Activated T-cell treated with anti-CD3 and anti-CD28 coated beads for 48 hours (primary cell): Measurements from ENCODE around the gene TNKS2.
"Not testable (repeated sequence)": the region's sequence is repeated elsewhere in the genome, so short reads cannot be mapped to it uniquely, and the experiment has no call there.

Experiments
- DNase-seq: peaks from one replicate; pipeline ENCODE4 v3.0.0-alpha.2; 2020; ENCODE audit warnings: low read depth

The TNKS2 gene

DNA sequence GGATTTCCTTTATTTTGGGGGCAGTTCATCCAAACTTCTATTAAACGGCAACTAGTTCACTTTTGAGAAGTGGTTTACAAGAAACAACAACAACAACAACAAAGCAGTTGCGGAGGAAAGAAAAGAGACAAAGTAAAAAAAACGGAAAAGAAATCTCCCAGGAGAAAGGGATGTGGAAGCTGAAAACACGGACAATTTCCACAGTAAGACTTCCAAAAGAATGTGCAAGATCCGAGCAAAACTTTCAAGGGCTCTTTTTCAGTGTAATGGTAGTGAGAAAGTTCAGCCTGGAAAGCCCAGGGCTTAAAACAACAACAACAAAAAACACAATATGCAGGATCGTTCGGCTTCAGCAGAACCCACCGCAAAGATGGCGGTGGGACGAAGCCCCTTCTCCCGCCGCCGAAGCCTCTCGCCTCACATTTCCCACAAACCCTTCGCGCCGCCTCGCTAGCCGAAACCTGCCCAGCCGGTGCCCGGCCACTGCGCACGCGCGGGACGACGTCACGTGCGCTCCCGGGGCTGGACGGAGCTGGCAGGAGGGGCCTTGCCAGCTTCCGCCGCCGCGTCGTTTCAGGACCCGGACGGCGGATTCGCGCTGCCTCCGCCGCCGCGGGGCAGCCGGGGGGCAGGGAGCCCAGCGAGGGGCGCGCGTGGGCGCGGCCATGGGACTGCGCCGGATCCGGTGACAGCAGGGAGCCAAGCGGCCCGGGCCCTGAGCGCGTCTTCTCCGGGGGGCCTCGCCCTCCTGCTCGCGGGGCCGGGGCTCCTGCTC is at the start of gene TNKS2:
Gene TNKS2, plus strand, starts transcription at position 553 of the 775 bp plus-strand sequence. CDS start 265 bp downstream, outside the sequence.
- peak; percentile 94 for DNase-seq

DNA sequence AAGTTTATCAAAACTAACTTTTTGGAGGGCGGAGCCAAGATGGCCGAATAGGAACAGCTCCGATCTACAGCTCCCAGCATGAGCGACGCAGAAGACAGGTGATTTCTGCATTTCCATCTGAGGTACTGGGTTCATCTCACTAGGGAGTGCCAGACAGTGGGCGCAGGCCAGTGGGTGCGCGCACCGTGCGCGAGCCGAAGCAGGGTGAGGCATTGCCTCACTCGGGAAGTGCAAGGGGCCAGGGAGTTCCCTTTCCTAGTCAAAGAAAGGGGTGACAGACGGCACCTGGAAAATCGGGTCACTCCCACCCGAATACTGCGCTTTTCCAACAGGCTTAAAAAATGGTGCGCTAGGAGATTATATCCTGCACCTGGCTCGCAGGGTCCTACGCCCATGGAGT is 48.6 kb upstream of the TNKS2 start:
- not testable (repeated sequence) for DNase-seq

DNA sequence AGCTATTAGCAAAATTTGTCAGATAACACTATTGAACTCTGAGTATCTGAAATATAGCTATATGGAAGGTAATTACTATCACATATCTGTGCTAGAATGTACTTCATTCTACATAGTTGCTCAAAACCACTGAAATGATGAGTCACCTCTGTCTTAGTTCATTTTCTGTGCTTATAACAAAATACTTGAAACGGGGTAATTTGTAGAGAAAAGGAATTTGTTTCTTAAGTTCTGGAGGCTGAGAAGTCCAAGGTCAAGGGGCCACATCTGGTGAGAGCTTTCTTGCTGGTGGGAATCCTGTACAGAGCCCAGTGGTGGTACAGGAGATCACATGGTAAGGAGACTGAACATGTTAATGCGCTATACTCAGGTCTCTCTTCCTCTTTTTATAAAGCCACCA is 41.9 kb upstream of the TNKS2 start:
- no peak for DNase-seq

DNA sequence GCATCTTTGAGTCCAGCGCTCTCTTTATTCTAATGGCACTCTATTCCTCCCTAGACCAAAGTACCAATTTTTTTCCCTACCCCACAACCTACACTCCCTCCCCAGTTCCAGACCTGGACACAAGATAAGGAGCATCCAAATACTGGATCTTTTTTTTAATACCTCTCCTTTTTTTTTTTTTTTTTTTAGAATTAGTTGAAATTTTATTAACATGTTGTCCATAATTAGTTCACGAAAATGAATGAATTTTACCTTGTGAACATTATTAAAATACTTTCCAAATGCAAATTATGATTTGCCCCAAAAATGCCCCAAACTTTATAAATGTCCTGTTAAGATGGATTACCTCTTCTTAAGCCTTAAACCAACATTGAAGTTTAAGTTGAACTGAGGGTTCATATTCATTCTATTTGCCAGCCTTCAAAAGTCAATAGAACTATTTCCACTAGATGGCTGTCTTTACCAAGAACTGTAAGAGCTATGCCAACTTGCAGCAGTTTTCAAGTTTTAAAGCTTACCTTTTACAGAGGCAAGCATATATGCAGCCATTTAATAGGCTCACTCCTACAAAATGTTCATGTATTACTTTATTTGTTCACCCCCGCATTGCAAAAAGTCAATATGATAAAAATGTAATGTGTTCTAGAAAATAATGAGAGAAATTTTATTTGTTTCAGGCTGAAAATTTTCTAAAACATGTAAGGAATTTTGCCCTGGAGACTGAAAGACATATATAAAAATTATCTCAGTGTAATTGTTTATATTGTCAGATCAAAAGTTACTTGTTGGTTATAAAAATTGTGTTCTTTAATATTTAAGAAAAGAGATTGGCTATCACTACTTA is 39.7 kb upstream of the TNKS2 start:
- DNase-seq = no peak

DNA sequence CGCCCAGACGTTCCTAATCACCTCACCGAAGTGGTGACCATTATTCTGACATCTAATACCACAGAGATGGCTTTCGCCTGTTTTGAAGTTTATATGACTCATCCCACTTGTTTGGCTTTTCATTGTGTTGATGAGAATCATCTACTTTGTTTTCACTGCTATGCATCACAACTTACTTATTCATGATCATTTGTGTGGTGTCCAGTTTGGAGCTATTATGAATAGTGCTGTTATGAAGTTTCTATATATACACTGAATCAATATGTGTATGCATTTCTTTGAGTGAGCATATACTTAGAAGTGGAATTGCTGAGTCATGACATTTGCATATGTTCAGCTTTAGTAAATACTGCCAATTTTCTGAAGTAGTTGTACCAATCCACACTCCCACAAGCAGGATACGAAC is 38.6 kb upstream of the TNKS2 start:
- DNase-seq = no peak

DNA sequence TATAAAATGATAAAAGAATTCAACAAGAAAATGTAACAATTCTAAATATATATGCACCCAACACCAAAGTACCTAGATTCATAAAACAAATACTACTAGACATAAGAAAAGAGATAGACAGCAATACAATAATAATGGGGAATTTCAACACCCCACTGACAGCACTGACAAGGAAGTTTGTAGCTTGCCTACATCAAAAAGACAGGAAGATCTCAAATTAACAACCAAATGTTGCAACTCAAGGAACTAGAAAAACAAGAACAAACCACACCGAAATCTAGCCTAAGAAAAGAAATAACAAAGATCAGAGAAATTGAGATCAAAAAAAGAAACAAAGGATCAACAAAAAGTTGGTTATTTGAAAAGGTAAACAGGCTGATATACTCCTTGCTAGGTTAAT is 36.5 kb upstream of the TNKS2 start:
- DNase-seq = no peak

DNA sequence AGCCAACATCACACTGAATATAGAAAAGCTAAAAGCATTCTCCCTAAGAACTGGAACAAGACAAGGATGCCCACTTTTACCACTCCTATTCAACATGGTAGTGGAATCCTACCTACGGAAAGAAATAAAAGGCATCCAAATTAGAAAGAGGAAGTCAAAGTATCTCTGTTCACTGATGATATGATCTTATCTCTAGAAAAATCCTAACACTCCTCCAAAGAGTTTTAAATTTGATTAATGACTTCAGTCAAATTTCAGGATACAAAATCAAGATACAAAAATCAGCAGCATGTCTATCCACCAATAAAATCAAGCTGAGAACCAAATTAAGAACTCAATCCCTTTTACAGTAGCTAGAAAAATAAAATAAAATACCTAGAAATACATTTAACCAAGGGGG is 35.3 kb upstream of the TNKS2 start:
- no peak for DNase-seq

DNA sequence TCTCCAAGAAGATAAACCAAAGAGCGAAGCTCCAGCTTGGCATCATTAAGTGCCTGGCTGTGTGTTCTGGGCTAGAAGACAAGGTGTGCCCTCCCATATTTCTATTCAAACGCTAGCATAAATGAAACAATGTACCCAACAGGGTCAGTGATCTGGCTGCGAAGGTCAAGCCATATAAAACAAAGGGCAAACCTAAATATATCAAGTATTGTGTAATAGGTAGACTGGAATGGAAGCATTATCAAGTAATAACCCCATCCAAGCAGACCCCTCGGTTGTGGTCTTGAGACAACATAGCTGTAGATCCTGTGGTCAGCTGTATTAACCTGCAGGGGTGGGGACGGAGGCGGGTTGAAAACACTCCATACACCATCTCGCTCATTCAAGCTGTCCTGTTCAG is 31.6 kb upstream of the TNKS2 start:
- no peak for DNase-seq

DNA sequence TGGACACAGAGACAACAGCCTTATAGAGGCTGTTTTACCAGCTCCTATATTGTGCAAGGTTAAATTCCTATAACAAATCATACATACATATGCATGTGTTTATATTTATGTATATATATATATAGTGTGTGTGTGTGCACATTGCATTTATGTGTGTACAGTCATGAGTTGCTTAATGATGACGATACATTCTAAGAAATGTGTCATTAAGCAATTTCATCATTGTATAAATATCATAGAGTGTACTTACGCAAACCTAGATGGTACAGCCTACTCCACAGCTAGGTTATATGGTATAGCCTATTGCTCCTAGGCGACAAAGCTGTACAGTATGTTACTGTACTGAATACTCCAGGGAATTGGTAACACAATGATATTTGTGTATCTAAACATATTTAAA is 30.1 kb upstream of the TNKS2 start:
- DNase-seq = no peak

DNA sequence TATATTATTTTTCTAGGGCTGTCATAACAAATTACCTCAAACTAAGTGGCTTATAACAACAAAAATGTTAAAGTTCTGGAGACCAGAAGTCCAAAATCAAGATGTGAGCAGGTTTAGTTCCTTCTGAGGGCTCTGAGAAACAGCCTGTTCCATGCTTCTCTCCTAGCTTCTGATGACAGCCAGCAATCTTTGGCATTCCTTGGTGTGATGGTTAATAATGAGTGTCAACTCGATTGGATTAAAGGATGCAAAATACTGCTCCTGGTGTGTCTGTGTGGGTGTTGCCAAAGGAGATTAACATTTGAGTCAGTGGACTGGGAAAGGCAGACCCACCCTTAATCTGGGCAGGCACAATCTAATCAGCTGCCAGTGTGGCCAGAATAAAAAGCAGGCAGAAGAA is 26.3 kb upstream of the TNKS2 start:
- no peak for DNase-seq

DNA sequence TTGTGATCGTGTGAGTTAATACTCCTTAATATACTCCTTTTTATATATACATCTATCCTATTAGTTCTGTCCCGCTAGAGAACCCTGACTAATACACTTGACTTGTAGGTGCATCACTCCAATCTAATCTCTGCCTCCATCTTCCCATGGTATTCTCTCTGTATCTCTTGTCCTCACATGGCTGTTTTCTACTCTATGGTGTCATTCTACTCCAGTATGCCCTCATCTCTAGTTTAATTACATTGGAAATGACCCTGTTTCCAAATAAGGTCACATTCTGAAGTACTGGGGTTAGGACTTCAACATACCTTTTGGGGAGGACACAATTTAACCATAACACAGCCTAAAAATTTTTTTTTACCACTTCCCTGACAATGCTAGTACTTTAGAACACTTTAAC is 25.8 kb upstream of the TNKS2 start:
- no peak for DNase-seq

DNA sequence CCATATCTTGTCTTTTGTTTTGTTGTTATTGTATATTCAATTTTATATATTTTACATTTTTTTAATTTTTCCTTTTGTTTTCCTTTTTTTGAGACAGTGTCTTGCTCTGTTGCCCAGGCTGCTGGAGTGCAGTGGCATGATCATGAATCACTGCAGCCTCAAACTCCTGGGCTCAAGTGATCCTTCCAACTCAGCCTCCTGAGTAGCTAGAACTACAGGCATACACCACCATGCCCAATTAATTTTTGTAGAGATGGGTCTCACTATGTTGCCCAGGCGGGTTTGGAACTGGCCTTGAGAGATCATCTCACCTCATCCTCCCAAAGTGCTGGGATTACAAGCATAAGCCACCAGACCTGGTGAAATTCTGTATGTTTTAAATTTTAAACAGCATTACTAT is 25.4 kb upstream of the TNKS2 start:
- DNase-seq = no peak

DNA sequence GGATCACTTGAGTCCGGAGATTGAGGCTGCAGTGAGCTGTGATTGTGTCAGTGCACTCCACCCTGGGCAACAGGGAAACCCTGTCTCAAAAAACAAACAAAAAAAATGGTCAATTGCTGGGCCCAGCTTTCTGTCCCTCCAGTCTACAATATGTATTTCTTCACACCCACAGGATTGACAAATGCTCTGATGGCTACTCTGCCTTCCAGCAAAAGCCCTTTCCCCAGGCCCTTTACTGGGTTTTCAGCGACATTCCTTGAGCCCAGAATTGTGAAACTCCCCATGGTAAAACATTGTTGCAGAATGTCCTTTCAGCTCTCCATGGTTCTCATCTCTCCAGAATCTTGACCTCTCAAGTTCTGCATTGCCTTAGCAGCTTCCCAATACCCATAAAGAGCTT is 23.7 kb upstream of the TNKS2 start:
- DNase-seq = no peak

DNA sequence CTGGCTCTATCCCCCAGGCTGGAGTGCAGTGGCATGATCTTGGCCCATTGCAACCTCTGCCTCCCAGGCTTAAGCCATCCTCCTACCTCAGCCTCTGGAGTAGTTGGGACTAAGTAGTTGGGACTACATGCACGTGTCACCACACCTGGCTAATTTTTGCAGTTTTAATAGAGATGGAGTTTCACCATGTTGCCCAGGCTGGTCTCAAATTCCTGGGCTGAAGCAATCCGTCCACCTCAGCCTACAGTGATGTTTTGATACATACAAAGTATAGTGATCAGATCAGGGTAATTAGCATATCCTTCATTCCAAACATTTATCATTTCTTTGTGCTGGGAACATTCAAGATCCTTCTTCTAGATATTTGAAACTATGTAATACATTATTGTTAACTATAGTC is 22.5 kb upstream of the TNKS2 start:
- DNase-seq = no peak

DNA sequence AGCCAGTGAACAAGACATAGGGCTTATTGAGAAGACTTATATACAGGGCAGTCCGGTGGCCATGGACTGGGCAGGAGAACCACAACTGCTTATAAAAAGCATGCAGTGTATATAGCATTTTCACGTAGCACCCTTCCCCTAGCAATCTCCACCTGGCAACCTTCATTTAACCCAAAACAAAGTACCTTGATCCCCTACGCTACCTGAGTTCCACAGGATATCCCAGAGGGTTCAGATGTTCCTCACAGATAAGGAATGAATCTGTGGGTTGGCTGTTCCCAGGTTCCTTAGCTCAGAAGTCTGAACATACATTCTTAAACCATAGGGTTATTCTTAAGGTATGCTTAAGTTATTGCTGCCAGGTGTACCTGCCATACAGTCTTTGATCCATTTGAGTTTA is 22.0 kb upstream of the TNKS2 start:
- no peak for DNase-seq

DNA sequence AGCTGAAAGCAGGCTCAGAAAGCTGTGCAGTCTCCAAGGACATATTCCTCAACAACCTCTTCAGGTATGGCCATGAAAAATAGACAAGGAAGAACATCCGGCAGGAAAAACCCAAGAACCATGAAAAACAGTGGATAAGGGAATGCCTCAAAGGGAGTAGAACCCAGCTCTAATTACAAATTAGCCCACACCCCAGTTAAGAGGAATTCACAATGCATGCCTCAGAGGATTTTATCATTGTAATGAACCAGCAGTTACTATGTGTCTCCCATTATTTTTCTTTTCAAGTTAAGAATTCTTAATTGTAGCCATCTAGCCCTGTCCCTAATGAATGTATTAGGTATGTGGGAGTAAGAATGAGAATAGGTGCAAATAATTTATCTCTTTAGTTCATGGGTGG is 19.7 kb upstream of the TNKS2 start:
- no peak for DNase-seq

DNA sequence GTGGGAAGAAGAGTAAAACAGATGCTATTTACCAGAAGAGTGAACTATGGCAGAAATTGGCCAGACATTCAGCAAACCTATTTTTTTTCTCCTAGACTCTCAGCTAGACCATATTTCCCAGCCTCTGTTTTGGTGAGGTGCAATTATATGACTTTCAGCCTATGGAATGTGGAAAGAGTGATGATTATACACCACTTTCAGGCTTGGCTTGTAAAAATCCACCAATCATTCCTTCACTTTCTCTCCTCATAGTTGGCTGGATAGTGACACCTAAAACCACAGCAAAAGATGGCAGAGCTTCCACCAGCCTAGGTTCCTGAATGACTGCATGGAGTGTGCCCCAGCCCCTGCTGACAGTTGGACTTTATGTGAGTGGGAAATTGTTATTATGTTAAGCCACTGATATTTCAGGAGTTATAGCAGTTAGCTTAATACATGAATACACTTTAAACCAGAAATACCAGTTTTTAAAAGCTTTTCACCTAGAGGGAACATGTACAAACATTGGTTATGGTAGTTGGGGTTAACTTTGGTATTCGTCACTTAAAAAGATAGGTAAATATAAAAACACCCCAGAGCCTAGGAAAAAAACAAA is 19.1 kb upstream of the TNKS2 start:
- DNase-seq = no peak

DNA sequence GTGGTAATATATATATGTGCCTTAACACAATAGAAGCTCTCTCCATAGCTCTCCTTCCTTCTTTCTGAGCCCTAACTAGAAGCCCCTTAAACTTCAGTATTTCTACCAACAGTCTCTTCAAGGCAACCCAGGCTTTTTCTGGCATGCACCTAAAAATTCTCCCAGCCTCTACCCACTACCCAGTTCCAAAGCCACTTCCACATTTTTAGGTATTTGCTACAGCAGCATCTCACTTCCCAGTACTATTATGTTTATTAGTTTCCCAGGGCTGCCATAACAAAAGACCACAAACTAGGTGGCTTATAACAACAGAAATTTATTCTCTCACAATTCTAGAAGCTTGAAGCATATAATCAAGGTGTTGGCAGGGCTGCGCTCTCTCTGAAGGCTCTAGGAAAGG is 15.7 kb upstream of the TNKS2 start:
- DNase-seq = no peak

DNA sequence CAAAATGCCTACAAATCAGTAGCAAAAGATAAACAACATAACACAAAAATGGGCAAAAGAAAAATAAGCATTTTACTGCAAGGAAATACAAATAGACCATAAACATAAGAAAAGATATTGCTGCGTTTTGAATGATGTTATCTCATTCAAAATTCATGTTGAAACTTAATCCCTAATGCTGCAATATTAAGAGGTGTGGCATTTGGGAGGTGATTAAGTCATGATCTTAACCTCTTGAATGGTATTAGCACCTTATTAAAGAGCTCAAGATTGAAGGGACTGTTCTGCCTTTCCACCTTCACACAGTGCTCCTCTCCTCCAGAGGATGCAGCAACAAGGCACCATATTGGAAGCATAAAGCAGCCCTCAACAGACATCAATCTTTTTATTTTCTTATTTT is 12.4 kb upstream of the TNKS2 start:
- DNase-seq = no peak

DNA sequence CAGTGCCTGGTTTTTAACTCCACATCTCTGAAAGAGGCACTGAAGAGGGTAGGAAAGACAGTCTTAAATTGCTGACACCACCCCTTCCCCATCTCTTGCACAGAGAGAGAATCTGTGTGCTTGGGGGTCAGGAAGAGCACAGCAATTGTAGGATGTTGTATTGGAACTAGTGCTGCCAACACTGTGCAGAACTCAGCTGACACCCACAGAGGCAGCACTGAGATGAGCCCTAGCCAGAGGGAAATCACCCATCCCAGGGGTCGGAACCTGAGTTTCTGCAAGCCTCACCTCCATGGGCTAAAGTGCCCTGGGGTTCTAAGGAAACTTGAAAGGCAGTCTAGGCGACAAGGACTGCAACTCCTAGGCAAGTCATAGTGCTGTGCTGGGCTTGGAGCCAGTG is 11.0 kb upstream of the TNKS2 start:
- no peak for DNase-seq

DNA sequence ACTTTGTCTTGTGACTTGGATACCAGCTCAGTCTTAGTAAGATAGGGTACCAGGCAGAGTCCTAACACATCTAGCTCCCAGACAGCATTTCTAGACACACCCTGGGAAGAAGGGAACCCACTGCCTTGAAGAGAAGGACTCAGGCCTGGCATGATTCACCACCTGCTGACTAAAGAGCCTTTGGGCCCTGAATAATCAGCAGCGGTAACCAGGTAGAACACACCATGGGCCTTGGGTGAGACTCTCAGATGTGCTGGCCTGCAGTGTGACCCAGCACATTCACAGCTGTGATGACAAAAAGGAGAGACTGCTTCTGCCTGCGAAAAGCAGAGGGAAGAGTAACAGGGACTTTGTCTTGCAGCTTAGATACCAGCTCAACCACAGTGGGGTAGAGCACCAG is 10.4 kb upstream of the TNKS2 start:
- DNase-seq = no peak

DNA sequence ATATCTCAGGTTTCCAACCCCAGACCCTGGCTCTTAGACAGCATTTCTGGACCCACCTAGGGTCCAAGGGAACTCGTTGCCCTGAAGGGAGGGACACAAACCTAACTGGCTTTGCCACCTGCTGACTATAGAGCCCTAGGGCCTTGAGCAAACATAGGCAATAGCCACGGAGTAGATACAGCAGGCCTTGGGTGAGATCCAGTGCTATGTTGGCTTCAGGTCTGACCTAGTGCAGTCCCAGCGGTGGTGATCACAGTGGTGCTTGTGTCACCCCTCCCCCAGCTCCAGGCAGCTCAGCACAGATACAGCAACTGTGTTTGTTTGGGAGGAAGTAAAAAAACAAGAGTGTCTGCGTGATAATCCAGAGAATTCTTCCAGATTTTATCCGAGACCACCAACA is 9.7 kb upstream of the TNKS2 start:
- DNase-seq = no peak
